ENCODE measurements around the gene HOXA3. TPM values are rescaled to one million over a fixed set of nuclear protein-coding genes. Genes with fewer than 3 reads are reported as not detected.

HOXA3 gene
- total RNA-seq, 1 donor from 2014 or later = 4.9 TPM

DNA sequence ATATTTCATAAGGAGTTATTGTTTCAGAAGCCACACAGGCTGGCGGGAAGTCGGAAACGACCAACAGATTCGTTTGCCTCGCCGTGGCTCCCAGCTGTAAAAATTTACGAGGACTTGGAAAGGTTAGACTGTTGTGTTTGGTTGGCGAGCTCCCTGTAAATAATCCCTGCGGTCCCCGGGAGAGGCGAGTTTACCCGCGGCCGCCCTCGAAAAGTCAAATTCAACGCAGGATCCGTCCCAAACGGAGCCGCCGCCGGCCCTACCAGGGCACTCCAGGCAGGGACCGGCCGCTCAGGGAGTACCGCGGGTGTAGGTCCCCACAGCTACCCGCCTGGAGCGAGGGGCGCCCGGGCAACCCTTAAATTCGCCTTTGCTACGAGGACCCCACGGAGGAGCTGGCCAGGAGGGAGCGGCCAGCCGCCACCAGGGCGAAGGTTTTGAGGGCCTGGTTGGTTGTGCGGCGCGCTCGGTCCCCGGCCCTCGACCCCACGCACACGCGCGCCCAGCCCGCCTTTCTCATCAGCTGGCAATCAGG lies 13.7 kb upstream of the HOXA3 start:
- DNase-seq = no peak

DNA sequence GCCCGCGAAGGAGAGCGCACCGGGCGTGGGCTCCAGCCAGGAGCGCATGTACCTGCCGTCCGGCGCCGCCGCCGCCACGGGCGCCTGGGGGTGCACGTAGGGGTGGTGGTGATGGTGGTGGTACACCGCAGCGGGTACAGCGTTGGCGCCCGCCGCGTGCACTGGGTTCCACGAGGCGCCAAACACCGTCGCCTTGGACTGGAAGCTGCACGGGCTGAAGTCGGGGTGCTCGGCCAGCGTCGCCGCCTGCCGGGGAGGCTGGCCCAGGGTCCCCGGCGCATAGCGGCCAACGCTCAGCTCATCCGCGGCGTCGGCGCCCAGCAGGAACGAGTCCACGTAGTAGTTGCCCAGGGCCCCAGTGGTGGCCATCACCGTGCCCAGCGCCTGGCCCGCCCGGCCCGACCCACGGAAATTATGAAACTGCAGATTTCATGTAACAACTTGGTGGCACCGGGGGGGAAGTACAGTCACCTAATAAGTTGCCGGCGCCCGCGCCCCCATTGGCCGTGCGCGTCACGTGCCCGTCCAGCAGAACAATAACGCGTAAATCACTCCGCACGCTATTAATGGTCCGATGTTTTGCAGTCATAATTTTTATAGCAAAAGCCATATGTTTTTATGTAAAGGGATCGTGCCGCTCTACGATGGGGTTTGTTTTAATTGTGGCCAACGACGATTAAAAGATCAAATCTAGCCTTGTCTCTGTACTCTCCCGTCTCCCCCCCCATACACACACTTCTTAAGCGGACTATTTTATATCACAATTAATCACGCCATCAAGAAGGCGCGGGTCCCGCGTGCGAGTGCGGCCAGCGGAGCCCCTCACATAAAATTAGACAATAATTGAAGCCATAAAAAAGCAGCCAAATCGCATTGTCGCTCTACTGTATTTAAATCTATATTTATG lies 13.0 kb upstream of the HOXA3 start, which contains the start of gene HOXA9:
TSS of gene HOXA9 (minus strand) at position 449 of the 907 bp plus-strand sequence. CDS start at position 369, 80 bp downstream.
- peak; percentile 91 for DNase-seq

DNA sequence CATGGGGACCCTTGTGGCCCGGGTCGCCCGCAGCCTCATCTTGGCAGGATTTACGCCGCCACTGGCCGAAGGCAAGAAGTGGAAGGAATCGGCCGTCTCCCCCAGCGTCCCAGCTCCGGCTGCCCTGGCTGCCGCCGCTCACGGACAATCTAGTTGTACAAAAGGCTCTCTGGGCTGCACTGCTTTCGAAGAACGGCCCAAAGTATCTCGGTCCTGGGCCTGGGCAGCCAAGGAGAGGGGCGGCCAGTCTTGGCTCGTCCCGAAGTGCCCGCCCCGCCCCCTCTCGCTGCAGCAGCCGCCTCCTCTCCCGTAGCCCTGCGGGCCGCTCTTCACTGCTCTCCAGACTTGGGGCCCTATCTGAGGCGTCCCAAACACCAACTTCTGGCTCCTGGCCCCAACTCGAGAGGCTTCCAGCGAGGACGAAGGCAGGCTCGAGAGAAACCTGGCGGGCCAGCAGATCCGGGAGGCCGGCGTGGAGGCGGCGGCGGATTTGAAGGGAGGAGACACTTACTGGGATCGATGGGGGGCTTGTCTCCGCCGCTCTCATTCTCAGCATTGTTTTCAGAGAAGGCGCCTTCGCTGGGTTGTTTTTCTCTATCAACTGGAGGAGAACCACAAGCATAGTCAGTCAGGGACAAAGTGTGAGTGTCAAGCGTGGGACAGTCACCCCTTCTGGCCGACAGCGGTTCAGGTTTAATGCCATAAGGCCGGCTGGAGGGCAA lies 12.1 kb upstream of the HOXA3 start:
- no peak for DNase-seq

DNA sequence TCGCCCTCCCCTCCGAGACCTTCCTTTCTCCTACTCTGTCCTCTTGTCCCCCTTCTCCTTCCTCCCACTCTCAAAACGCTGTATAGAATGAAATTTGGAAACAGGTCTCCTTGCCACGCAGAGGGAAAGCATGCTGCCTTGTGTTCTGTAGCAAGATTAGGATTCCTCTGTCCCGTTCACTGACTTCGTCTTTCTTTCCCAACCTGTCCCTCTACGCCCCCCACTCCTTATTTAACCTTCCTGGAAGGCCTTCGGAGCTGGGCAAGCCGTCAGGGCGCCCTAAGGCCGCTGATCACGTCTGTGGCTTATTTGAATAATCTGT lies 11.6 kb upstream of the HOXA3 start:
- no peak for DNase-seq

DNA sequence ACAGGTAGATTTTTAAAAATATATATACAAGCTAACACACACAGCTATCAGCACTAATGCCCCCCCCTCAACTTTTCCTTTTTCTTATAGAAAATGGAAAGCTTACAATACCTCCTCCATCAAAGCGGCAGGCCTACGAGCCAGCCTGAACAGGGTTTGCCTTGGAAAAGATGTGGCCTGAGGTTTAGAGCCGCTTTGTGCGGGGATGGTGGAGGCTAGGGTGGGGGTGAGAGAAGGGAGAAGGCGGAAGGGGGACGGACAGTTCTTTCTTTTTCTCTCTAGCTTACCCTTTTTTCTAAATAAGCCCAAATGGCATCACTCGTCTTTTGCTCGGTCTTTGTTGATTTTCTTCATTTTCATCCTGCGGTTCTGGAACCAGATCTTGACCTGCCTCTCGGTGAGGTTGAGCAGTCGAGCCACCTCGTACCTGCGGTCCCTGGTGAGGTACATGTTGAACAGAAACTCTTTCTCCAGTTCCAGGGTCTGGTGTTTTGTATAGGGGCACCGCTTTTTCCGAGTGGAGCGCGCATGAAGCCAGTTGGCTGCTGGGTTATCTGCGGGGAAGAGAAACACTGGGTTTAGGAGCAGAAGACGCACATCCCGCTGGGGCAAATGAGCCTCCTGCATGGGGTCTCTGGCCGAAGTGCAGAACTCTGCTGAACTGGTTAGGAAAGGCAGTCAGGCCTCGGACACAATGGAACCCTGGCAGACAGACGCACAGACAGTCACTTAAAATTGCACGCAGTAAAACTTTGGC lies 11.1 kb upstream of the HOXA3 start:
- no peak for DNase-seq

DNA sequence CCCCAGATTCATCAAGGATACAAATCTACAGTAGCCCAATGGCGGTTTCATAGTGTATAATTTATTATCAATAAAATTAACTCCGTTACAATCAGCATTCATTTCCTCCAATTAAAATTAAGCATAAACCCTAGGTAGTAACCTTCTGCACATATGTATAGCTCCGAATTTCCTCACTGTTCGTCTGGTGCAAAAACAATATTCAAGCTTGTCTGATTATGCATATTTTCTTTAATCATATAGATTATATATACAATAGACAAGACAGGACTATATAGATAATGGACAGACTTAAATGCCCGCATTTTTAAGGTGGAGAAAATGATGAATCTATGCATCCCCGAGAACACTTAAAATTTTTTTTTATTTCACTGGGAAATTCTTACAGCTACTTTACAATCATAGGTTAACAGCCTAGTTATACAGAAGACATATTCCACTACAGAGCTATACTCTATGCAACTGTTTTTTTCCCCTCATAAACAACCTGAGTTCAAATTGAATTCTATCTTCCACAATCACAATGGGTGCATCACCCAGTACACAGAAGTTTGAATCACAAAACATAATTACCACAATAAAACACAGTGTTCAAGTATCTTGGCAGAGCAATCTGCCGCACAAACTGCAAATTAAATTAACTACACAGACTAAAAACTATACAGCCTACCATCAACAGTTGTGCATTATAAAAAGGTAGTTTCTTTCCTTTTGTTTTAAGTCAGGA lies 10.3 kb upstream of the HOXA3 start:
- DNase-seq = no peak

DNA sequence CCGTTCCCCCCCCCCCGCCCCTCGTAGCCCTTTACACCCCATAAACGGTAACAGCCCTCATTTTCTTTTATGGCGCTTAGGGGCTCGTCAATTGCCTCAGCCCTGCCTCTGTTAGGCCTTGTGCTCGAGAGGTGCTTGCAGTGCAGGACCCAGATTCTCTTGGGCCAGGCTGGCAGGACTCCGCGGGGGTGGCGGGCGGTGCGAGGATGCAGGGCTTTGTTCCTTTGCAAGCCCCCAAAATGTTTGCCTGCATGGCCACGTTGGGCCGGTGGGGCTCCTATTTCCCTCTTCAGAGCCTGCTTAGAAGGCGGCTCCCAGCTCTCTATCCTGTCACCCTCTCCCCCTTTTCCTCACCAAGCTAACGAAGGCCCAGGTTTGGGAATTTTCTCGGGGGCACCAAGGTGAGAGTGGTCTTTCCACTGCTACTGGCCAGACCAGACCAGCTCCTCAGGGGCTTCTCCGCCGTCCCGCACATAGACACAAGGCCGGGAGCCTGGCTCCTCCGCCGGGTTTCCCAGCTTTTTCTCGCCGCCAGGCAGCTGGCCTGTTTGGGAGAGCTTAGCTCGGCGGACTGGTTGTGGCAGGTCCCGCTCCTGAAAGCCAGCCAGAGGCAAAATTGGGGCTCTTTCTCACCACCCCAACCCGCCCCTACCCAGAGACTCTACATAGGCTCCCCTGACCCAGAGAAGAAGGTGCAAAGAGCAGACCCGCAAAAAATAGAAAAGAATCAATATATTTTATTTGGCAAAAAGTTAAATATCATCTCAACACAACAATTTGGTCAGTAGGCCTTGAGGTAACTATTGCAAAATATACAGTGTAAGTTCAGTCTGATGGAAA lies 9.6 kb upstream of the HOXA3 start:
- no peak for DNase-seq

DNA sequence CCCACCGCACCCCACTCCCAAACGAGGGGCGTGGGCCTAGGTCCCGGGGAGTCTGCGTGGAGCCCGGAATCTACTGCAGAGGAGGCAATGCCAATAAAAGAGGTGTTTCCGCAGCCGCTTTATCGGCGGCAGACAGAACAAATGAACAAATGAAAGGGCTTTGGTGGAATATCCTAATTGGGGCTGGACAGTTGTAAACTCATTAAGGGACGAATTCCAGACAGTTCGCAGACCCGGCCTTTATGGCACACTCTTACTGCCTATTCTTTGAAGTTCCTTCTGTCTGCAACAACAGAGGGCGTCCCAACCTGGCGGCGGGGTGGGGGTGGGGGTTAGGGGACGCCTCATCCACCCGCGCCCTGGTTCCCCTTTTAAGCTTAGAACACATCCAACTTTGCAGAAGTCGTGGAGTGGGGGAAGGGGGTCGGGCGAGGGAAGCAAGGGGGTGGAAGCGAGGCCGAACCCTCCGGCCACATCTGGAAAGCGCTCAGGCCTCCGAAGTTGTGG lies 8.9 kb upstream of the HOXA3 start:
- no peak for DNase-seq

DNA sequence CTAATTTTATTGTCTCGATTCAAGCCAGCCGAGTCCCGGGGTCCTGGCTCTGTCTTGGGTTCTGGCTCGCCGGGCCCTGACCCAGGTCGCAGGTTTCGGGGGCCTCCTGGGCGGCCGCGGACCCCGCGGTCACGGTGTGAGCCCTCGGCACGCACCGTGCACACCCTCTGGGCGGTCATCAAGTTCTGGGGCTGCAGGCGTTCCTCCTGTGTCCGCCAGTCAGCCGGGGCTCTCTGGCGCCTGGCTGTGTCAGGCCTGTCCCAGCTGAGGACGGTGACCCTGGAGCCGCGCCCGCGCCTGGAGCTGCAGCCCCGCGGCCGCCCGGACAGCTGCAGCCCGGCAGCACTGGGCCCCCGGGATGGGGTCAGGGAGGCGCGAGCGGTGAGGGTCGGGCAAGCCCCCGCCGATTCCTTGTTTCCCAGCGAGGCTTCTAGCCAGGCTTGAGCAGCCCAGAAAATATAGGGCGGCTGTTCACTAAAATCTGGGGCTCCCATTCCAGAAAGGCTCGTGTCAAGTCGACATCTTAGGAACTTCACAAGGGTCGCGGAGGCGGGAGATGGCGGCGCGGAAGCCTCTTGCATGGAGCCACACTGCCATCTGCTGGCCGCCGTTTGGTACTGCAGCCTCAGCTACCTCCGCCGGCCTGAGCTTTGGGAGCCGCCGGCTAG lies 8.3 kb upstream of the HOXA3 start:
- peak; percentile 89 for DNase-seq

DNA sequence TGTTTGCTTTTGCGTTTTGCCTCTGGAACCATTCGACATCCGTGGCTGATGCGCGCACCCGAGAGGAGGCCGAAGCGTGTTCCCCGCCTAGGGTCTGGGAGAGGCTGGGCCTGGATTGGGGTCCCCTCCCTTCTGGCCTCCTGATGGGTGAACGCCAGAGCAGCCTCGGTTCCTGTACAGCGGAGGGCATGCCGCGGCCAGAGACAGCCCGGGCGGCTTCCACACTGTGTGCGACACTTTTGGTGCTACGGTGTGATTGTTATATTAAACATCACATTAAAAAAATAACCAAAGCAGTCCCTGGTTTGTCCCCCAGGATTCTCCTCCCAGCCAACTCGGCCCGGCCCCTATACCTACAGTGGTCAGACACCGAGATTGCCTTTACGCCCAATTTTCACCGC lies 7.8 kb upstream of the HOXA3 start:
- no peak for DNase-seq

DNA sequence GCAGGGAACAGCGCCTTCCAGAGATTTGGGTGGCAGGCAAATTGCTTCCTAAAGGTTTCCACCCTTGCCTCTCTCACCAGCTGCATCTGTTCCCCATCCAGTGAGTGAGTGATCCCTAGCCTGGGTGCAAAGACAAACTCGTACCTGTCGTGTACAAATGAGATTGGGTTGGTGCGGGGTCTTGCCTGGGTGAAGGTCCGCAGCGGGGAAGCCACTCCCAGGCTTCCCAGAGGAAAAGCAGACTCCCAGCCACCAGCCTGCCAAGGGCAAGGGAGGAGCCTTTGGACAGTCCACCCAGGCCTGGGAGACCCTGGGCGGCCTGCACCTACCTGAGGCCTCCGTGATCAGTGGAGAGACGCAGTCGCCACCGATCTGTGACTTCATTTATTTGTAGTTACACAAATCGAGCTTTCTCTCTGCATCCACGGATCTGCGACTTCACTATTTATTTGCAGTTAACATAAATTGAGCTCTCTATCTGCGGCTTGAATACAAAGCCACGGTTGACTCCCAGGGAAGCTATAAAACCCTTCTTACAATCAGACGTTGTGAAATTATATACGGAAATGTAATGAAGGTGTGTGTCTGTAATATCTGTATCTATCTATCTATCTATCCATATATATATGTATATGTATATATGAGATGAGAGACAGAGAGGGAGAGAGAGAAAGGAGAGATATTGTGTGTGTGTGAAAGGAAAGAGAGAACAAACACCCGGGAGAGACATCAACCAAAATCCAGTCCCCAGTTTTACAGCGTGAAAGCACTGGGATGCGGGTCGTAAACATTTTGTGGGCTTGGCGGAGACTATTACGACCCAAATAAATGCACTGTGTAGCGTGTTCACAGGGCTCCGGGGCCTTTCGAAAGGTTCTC lies 7.1 kb upstream of the HOXA3 start:
- no peak for DNase-seq

DNA sequence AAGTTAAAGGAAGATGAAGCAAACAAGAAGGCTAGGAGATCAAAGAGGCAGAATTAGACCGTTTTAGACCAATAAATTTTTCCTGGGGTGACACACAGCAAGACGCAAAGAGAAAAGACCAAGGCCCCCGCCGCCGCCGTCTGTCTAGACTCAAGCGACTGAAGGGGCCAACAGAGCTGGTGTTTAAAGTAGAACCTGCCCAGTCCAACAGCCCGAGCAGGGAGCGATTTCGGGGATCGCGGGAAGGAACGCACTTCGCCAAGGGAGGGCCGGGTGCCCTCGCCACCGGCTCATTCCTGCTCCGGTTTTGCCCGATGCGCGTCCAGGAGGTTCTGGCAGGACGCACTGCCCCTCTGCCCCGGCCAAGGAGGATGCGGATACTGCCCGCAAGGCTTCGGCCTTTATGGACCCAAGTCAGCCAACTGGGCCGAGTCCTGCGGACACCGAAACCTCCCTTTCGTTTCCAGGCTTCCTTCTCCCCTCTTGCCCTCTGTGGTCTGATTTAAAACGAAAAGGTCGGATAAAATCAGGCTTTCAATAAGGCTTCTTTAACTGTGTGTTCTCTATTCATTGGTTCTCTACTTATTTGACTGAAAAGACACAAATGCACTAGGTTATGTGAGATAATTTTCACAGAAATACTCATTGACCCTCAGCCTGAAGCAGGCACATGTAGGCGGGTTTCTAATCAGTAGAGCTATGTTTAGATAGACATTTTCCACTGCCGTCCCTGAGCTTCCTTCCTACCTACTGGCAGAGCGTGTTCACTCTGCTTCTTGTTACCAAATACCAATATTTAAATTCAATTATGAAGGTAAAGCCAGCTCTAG lies 6.3 kb upstream of the HOXA3 start:
- no peak for DNase-seq

DNA sequence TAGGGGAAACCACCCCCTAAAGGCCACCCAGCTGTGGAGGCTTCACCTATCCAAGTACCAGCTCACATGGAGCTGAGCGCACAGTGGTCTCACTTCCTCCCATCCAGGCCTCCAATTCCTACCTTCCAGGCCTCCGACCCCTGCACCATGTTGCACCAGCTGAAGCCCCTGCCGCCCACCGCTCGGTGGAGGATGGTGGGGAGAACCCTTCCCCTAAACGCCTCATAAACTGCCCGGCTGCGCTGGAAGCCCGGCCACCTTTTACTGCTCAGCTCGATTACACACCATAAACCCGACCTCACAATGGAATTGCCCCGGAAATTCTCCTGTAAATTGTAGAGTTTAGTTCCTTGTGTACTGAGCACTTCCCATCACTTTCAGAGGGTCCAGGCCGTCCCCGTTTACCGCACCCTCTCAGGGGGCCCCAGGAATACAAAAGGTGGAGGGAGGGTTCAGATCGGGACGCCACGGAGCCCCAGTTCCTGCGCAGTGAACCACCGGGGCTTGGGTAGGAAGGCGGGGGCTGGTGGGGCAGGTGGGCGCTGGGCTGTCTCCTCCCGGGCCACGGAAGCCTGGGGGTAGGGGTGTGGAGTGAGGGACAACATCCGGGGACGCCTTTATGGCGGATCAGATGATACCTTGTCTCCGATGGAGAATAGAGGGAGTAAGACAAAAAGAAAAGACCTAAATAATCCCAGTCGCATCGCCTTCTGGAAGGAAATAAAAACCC lies 5.5 kb upstream of the HOXA3 start:
- no peak for DNase-seq

DNA sequence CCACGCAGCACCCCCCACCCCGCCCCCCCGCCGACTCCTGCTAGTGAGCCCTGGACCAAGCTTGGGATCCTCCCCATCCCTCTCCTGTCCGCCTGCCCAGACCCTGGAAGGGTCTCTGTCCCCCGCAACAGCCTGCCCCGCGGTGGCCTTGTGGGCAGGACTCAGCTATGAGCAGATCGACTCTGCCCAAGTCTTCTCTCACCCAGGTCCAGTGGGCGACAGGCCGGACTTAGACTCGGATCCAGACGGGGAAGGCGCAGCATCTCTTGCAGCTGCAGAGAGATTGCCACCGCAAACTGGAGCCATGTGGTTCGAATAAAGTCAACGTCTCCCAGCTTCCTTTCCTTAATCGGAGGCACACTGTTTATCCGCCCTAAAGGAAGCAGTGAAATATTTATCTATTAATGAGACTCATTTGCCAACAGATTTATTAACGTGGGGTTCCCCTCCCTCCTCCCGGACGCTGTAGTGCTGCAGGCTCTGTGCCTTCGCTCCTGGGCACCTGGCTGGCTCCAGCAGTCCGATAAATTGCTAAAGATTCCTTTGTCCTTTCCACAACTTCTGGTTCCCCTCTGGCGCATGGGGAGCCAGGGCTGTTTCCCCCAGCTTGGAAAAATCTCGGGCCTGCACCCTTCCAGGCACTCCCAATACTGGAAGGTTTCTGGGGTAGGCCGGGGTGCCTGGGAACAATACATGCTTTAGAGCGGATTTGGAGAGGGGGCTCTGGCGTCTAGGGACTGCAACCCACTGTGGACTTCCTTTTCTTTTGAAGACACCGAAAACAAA lies 4.7 kb upstream of the HOXA3 start:
- DNase-seq = no peak

DNA sequence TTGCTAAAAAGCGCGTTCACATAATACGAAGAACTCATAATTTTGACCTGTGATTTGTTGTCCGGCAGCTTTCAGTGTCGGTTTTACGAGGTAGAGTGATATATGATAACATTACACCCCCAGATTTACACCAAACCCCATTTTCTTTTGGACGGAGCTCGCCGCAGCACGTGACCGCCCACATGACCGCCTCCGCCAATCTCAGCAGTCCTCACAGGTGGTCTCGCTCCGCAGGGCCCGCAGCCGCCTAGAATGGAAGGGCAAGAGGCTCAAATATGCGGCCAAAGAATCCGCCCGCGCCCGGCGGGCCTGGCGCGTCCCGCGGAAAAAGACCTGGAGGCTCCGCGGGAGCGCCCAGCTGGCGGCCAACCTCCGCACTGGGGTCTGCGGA lies 4.1 kb upstream of the HOXA3 start, which contains the start of gene HOXA7:
TSS of gene HOXA7 (minus strand) at position 168 of the 391 bp plus-strand sequence. CDS start at position 38, 130 bp downstream.
- DNase-seq = no peak

DNA sequence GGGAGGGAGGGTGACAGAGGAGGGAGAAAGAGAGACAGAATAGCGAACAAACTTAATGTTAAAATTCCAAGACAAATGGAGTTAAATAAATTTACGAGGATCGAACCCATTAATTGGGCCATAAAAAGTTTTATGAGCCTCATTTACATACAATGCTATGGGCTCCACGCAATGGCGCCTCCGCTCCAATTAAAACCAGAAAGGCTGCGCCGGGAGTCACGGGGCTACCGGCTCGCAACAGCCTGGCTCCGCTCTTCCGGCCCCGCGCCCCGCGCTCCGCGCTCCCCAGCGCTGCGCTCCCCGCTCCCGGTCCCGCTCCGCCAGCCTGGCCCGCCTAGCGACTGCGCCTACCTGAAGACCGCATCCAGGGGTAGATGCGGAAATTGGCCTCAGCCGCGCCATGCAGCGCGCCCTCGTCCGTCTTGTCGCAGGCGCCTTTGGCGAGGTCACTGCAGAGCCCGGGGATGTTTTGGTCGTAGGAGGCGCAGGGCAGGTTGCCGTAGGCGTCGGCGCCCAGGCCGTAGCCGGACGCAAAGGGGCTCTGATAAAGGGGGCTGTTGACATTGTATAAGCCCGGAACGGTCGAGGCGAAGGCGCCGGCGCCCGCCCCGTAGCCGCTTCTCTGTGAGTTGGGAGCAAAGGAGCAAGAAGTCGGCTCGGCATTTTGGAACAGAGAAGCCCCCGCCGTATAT lies 3.6 kb upstream of the HOXA3 start:
- no peak for DNase-seq

Measured in skin of body (tissue), 2 donors.